GM10248 (cell line): ENCODE data around the gene LINGO4.

Experiments
- CTCF ChIA-PET: fragments of 300-600 bp; sonication (Branson Sonifier 250); formaldehyde crosslinking; extraction: SDS; loops from one replicate; lab custom pipeline; 2021; ENCODE audit warnings: antibody characterized with exemption; lab: Yijun Ruan, JAX
- POLR2A ChIA-PET: fragments of 350-650 bp; sonication (Branson Sonifier 250); formaldehyde crosslinking; extraction: SDS; loops from one replicate; lab custom pipeline; 2020; ENCODE audit warnings: antibody characterized with exemption; lab: Yijun Ruan, JAX
- DNase-seq: peaks from one replicate; pipeline ENCODE4 v3.0.0; 2012; ENCODE audit errors: extremely low spot score
- CTCF ChIP-seq: IDR thresholded peaks from 2 replicates; pipeline ENCODE4 v1.5.1; 2012; ENCODE audit warnings: mild to moderate bottlenecking, low read depth; ENCODE audit errors: extremely low read depth, missing control alignments, control extremely low read depth

Gene LINGO4

GRCh38 chr1:151805066-151805820 lies at the start of gene LINGO4:
Gene LINGO4 (minus strand): TSS chr1:151805419. CDS start chr1:151802704, 2,715 bp downstream.
- TF ChIP-seq CTCF: no peak
- CTCF ChIA-PET: no interaction called here
- DNase-seq: no peak
- POLR2A ChIA-PET: no interaction called here

GRCh38 chr1:151854658-151855057 lies 49.4 kb upstream of the LINGO4 start:
- TF ChIP-seq CTCF: no peak
- ChIA-PET POLR2A (no interaction called here), CTCF (no interaction called here)
- no peak for DNase-seq

- CTCF ChIA-PET: interaction anchor here (1.0 to 2.2 kb wide), 2 partner anchors 9 to 318 kb away, joined by 4 to 6 read pairs; no protein-coding TSS in a partner anchor
- DNase-seq: no peak
- TF ChIP-seq CTCF: no peak
- POLR2A ChIA-PET: no interaction called here
Measured at GRCh38 chr1:151853411-151853943, 48.3 kb upstream of the LINGO4 start, which contains the start of gene THEM5. Gene THEM5 (minus strand): TSS chr1:151853712. CDS start chr1:151853565, 147 bp downstream.

GRCh38 chr1:151852733-151853132 lies 47.5 kb upstream of the LINGO4 start:
- CTCF ChIA-PET: interaction anchor here (0.7 to 2.2 kb wide), 3 partner anchors 9 to 318 kb away, joined by 3 to 6 read pairs (median 4); no protein-coding TSS in a partner anchor
- POLR2A ChIA-PET: no interaction called here
- no peak for DNase-seq
- TF ChIP-seq CTCF: no peak

GRCh38 chr1:151851886-151852285 lies 46.7 kb upstream of the LINGO4 start:
- CTCF ChIA-PET: interaction anchor here (2.2 kb wide), 1 partner anchor 8 kb away, joined by 6 read pairs; no protein-coding TSS in a partner anchor
- POLR2A ChIA-PET: no interaction called here
- no peak for TF ChIP-seq CTCF
- DNase-seq: no peak

GRCh38 chr1:151849871-151850270 lies 44.7 kb upstream of the LINGO4 start:
- DNase-seq: no peak
- POLR2A ChIA-PET: no interaction called here
- CTCF ChIA-PET: interaction anchor here (1.3 to 1.7 kb wide), 2 partner anchors 8 to 27 kb away, joined by 3 read pairs; no protein-coding TSS in a partner anchor
- TF ChIP-seq CTCF: no peak
